ENCODE results near the gene ZNF827.

- no peak for TF ChIP-seq CTCF (IDR thresholded peaks at IDR 0.05)
- no peak for TF ChIP-seq POLR2AphosphoS5 (IDR thresholded peaks at IDR 0.05; ENCODE audit: low read depth, low read length)
Measured at GRCh38 chr4:145930592-145930991, 8.0 kb downstream of the ZNF827 start.
